Osteocyte (in vitro differentiated cells): ENCODE data around the gene FAM151B. TPM values are rescaled to one million over a fixed set of nuclear protein-coding genes. Genes with fewer than 3 reads are reported as not detected.

Experiments used
- DNase-seq: peaks from one replicate; pipeline ENCODE4 v3.0.0; 2021; ENCODE audit warnings: mixed read lengths; ENCODE audit not compliant: unreplicated experiment; ENCODE audit errors: extremely low spot score
- H3K27ac Mint-ChIP-seq: one replicate; pipeline ENCODE4 v1.8.0; 2021; ENCODE audit warnings: mild to moderate bottlenecking, mixed read lengths; ENCODE audit not compliant: unreplicated experiment
- H3K27me3 Mint-ChIP-seq: one replicate; pipeline ENCODE4 v1.8.0; 2021; ENCODE audit warnings: mixed read lengths; ENCODE audit not compliant: unreplicated experiment
- H3K36me3 Mint-ChIP-seq: one replicate; pipeline ENCODE4 v1.8.0; 2021; ENCODE audit warnings: mixed read lengths; ENCODE audit not compliant: unreplicated experiment
- H3K4me1 Mint-ChIP-seq: one replicate; pipeline ENCODE4 v1.8.0; 2021; ENCODE audit warnings: mixed read lengths; ENCODE audit not compliant: unreplicated experiment
- H3K4me3 Mint-ChIP-seq: one replicate; pipeline ENCODE4 v1.8.0; 2021; ENCODE audit warnings: mild to moderate bottlenecking, moderate library complexity, mixed read lengths; ENCODE audit not compliant: unreplicated experiment
- H3K9me3 Mint-ChIP-seq: one replicate; pipeline ENCODE4 v1.8.0; 2021; ENCODE audit warnings: mixed read lengths; ENCODE audit not compliant: unreplicated experiment
- total RNA-seq: library from RNA; stranded (reverse); gene quantifications from 2 replicates; pipeline ENCODE4 v1.2.1, GENCODE V29; 2021
- TF ChIP-seq, protein P1 (sequence below): fragments of 200-600 bp; sonication (generic); IDR thresholded peaks from 2 replicates; pipeline ENCODE4 v1.5.0; 2021; ENCODE audit warnings: antibody characterized with exemption, mild to moderate bottlenecking, moderate library complexity

Gene FAM151B
- total RNA-seq, 1 donor from 2014 or later: 4.9 TPM

- TF ChIP-seq, protein P1, sequence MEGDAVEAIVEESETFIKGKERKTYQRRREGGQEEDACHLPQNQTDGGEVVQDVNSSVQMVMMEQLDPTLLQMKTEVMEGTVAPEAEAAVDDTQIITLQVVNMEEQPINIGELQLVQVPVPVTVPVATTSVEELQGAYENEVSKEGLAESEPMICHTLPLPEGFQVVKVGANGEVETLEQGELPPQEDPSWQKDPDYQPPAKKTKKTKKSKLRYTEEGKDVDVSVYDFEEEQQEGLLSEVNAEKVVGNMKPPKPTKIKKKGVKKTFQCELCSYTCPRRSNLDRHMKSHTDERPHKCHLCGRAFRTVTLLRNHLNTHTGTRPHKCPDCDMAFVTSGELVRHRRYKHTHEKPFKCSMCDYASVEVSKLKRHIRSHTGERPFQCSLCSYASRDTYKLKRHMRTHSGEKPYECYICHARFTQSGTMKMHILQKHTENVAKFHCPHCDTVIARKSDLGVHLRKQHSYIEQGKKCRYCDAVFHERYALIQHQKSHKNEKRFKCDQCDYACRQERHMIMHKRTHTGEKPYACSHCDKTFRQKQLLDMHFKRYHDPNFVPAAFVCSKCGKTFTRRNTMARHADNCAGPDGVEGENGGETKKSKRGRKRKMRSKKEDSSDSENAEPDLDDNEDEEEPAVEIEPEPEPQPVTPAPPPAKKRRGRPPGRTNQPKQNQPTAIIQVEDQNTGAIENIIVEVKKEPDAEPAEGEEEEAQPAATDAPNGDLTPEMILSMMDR: no peak
- Mint-ChIP-seq H3K4me3 (no peak overlapping the region), H3K4me1 (peaks cover 5% of the 10 kb centered on the region), H3K36me3 (no peaks in the 10 kb centered on the region), H3K27me3 (peaks cover 64% of the 10 kb centered on the region), H3K9me3 (no peaks in the 10 kb centered on the region), H3K27ac (no peak overlapping the region)
- no peak for DNase-seq
These were observed 71.3 kb downstream of the FAM151B start for GRCh38 chr5:80559244-80559643.

DNA sequence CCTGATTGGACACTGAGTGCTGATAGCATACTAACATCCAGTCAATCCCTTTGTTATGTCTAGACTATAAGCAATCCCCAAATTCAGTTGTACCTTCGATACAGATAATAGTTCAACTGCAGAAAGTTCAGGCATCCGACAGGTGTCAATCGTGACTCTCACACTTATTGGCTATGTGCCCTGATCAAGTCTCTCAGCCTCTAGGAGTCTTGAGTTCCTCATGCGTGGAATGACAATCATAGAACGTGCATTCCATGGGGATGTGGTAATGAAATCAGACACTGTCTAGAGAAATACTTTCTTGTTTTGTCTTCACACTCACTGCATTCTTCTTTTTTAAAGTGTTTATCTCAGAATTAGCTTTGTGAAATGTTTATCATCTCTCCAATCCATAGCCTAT is 77.4 kb downstream of the FAM151B start:
- Mint-ChIP-seq H3K9me3 (no peaks in the 10 kb centered on the region), H3K4me1 (peaks cover 8% of the 10 kb centered on the region), H3K4me3 (no peak overlapping the region), H3K36me3 (no peaks in the 10 kb centered on the region), H3K27me3 (peaks cover 58% of the 10 kb centered on the region), H3K27ac (no peak overlapping the region)
- TF ChIP-seq, protein P1: no peak
- no peak for DNase-seq

DNA sequence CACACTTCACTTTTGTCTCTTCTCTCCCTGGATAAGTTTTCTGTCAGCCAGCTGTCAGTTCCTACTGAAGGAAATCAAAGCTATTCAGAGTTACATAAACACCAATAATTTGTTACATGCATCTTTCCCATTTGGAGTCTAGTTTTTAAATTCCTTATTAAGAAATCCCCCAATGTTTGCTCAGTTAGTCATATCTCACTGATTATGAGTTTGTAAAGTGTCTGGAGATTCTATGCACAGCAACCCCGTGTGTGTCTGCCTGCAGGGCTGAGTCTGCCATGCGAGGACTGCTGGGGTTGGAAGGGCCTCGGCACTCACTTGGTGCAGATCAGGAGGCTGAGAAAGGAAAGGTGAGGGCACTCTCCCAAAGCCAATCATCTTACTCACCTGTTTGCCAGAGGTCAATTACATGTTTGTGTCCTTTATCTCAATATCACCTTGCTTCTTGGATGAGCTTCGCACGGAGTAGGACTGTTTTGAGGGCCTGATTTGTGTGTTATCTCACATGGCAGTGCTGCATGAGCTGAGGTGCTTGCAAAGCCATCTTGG is 78.9 kb downstream of the FAM151B start:
- no peaks in the 10 kb centered on the region for H3K9me3 Mint-ChIP-seq
- peaks cover 63% of the 10 kb centered on the region for H3K27me3 Mint-ChIP-seq
- peak; percentile 51 for DNase-seq
- H3K4me3 Mint-ChIP-seq: no peak overlapping the region
- peaks cover 11% of the 10 kb centered on the region for H3K4me1 Mint-ChIP-seq
- no peak overlapping the region for H3K27ac Mint-ChIP-seq
- H3K36me3 Mint-ChIP-seq: no peaks in the 10 kb centered on the region
- TF ChIP-seq, protein P1: no peak

GRCh38 chr5:80568251-80568650 is 80.4 kb downstream of the FAM151B start:
- peak; percentile 70 for DNase-seq
- Mint-ChIP-seq H3K4me1 (peaks cover 6% of the 10 kb centered on the region), H3K4me3 (no peak overlapping the region), H3K36me3 (peaks cover 3% of the 10 kb centered on the region), H3K27me3 (peaks cover 66% of the 10 kb centered on the region), H3K27ac (no peak overlapping the region), H3K9me3 (no peaks in the 10 kb centered on the region)
- TF ChIP-seq, protein P1: no peak

GRCh38 chr5:80569086-80569960 is 81.4 kb downstream of the FAM151B start:
- H3K27me3 Mint-ChIP-seq: peaks cover 68% of the 10 kb centered on the region
- no peak overlapping the region for H3K27ac Mint-ChIP-seq
- peaks cover 6% of the 10 kb centered on the region for H3K4me1 Mint-ChIP-seq
- no peaks in the 10 kb centered on the region for H3K9me3 Mint-ChIP-seq
- TF ChIP-seq, protein P1: no peak
- H3K36me3 Mint-ChIP-seq: peaks cover 3% of the 10 kb centered on the region
- peak; percentile 83 for DNase-seq
- peak overlapping the region; percentile 42 for H3K4me3 Mint-ChIP-seq
